Hepatocyte (in vitro differentiated cells): ENCODE results near the gene ZNF436.

Experiments
- EZH2phosphoT487 ChIP-seq: fragments of 200-600 bp; sonication (generic); IDR thresholded peaks from one replicate; pipeline ENCODE4 v1.6.1; 2018; ENCODE audit warnings: antibody characterized with exemption, mild to moderate bottlenecking, low read depth, moderate library complexity; ENCODE audit not compliant: unreplicated experiment, severe bottlenecking
- TF ChIP-seq, protein P1 (sequence below): fragments of 200-600 bp; sonication (generic); IDR thresholded peaks from 2 replicates; pipeline ENCODE4 v1.5.1; 2016; ENCODE audit warnings: antibody characterized with exemption, mild to moderate bottlenecking; ENCODE audit not compliant: poor library complexity

- TF ChIP-seq EZH2phosphoT487, result no peak
- TF ChIP-seq, protein P1, sequence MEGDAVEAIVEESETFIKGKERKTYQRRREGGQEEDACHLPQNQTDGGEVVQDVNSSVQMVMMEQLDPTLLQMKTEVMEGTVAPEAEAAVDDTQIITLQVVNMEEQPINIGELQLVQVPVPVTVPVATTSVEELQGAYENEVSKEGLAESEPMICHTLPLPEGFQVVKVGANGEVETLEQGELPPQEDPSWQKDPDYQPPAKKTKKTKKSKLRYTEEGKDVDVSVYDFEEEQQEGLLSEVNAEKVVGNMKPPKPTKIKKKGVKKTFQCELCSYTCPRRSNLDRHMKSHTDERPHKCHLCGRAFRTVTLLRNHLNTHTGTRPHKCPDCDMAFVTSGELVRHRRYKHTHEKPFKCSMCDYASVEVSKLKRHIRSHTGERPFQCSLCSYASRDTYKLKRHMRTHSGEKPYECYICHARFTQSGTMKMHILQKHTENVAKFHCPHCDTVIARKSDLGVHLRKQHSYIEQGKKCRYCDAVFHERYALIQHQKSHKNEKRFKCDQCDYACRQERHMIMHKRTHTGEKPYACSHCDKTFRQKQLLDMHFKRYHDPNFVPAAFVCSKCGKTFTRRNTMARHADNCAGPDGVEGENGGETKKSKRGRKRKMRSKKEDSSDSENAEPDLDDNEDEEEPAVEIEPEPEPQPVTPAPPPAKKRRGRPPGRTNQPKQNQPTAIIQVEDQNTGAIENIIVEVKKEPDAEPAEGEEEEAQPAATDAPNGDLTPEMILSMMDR, result no peak
These were observed 13.0 kb downstream of the ZNF436 start for GRCh38 chr1:23356471-23357137.
